Peyer's patch (tissue), 4 donors: ENCODE results near the gene PPP2R5C.

Experiments
- POLR2A ChIP-seq, 2 donors: fragments of 450-650 bp; IDR thresholded peaks; one replicate each; pipeline ENCODE4 v1.5.1; 2017; ENCODE audit warnings: antibody characterized with exemption in 2 of 2, mild to moderate bottlenecking in 2 of 2, moderate library complexity in 2 of 2
- TF ChIP-seq, protein P1 (sequence below), 6 experiments: fragments of 450-650 bp in 4 of 6; fragments of 200-600 bp in 2 of 6; sonication (generic) in 1 of 6; IDR thresholded peaks; one replicate each; pipeline ENCODE4 v1.5.1; 2017 to 2019; ENCODE audit warnings: antibody characterized with exemption in 6 of 6, mild to moderate bottlenecking in 3 of 6, moderate library complexity in 1 of 6

DNA sequence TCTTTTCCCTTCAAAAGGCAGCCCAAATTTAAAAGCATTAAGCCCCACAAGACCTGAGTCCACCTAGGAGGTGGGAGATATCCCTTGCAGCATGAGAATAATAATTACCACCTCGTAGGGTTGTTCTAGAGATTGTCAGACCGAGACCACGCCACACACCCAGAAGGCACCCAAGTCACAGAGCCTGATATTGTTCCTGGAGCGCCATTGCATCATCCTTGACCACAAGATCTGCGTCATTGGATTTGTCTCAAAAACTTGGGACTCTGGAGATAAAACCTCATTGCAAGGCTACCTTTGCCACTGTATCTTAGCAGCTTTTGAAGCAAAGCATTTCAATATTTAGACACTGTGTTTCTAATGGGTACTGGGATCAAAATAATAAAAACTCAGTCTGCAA is 29.4 kb upstream of the PPP2R5C start:
- TF ChIP-seq, protein P1, sequence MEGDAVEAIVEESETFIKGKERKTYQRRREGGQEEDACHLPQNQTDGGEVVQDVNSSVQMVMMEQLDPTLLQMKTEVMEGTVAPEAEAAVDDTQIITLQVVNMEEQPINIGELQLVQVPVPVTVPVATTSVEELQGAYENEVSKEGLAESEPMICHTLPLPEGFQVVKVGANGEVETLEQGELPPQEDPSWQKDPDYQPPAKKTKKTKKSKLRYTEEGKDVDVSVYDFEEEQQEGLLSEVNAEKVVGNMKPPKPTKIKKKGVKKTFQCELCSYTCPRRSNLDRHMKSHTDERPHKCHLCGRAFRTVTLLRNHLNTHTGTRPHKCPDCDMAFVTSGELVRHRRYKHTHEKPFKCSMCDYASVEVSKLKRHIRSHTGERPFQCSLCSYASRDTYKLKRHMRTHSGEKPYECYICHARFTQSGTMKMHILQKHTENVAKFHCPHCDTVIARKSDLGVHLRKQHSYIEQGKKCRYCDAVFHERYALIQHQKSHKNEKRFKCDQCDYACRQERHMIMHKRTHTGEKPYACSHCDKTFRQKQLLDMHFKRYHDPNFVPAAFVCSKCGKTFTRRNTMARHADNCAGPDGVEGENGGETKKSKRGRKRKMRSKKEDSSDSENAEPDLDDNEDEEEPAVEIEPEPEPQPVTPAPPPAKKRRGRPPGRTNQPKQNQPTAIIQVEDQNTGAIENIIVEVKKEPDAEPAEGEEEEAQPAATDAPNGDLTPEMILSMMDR (IDR thresholded peaks at IDR 0.05) = no peak
- TF ChIP-seq POLR2A (IDR thresholded peaks at IDR 0.05) = no peak
